Measurements from ENCODE around the gene MRGPRX2.

DNA sequence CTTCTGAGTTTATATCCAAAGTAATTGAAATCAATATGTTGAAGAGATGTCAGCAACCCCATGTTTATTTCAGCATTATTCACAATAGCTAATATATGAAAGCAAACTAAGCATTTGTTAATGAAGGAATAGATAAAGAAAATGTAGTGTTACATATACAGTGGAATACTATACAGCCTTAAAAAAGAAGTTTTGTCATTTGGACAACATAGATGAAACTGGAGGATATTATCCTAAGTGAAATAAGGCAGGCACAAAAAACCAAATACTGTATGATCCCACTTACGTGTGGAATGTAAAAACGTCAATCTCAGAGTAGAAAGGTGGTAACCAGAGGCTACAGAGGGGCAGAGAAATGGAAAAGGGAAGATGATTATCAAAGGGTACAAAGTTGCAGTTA, 10.2 kb downstream of the MRGPRX2 start:
- TF ChIP-seq EZH2 (IDR thresholded peaks at IDR 0.05; ENCODE audit: low read depth, unreplicated experiment) (no peak), POLR2AphosphoS5 (IDR thresholded peaks at IDR 0.05; ENCODE audit: low read depth) (no peak), EZH2phosphoT487 (IDR thresholded peaks at IDR 0.05; ENCODE audit: unreplicated experiment) (no peak), ZNF331 (CRISPR knock-in tag; IDR thresholded peaks at IDR 0.05; ENCODE audit: low read depth) (no peak), CREB1 (CRISPR knock-in tag; IDR thresholded peaks at IDR 0.05; ENCODE audit: low read depth) (no peak), NANOG (IDR thresholded peaks at IDR 0.05; ENCODE audit: borderline replicate concordance) (no peak), JUNB (IDR thresholded peaks at IDR 0.05; ENCODE audit: unreplicated experiment) (no peak), ZNF114 (CRISPR knock-in tag; IDR thresholded peaks at IDR 0.05) (no peak), STAT1 (IDR thresholded peaks at IDR 0.05; ENCODE audit: unreplicated experiment) (no peak)
- TF ChIP-seq, protein P1, sequence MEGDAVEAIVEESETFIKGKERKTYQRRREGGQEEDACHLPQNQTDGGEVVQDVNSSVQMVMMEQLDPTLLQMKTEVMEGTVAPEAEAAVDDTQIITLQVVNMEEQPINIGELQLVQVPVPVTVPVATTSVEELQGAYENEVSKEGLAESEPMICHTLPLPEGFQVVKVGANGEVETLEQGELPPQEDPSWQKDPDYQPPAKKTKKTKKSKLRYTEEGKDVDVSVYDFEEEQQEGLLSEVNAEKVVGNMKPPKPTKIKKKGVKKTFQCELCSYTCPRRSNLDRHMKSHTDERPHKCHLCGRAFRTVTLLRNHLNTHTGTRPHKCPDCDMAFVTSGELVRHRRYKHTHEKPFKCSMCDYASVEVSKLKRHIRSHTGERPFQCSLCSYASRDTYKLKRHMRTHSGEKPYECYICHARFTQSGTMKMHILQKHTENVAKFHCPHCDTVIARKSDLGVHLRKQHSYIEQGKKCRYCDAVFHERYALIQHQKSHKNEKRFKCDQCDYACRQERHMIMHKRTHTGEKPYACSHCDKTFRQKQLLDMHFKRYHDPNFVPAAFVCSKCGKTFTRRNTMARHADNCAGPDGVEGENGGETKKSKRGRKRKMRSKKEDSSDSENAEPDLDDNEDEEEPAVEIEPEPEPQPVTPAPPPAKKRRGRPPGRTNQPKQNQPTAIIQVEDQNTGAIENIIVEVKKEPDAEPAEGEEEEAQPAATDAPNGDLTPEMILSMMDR (conservative IDR thresholded peaks at IDR 0.05; ENCODE audit: low read depth in 2 of 2): no peak
- TF ChIP-seq, protein P2, sequence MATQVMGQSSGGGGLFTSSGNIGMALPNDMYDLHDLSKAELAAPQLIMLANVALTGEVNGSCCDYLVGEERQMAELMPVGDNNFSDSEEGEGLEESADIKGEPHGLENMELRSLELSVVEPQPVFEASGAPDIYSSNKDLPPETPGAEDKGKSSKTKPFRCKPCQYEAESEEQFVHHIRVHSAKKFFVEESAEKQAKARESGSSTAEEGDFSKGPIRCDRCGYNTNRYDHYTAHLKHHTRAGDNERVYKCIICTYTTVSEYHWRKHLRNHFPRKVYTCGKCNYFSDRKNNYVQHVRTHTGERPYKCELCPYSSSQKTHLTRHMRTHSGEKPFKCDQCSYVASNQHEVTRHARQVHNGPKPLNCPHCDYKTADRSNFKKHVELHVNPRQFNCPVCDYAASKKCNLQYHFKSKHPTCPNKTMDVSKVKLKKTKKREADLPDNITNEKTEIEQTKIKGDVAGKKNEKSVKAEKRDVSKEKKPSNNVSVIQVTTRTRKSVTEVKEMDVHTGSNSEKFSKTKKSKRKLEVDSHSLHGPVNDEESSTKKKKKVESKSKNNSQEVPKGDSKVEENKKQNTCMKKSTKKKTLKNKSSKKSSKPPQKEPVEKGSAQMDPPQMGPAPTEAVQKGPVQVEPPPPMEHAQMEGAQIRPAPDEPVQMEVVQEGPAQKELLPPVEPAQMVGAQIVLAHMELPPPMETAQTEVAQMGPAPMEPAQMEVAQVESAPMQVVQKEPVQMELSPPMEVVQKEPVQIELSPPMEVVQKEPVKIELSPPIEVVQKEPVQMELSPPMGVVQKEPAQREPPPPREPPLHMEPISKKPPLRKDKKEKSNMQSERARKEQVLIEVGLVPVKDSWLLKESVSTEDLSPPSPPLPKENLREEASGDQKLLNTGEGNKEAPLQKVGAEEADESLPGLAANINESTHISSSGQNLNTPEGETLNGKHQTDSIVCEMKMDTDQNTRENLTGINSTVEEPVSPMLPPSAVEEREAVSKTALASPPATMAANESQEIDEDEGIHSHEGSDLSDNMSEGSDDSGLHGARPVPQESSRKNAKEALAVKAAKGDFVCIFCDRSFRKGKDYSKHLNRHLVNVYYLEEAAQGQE (IDR thresholded peaks at IDR 0.05; ENCODE audit: unreplicated experiment): no peak
